Measurements from ENCODE around the gene TPSG1.

GRCh38 chr16:1244881-1245280, 19.8 kb upstream of the TPSG1 start:
- TF ChIP-seq ATF3 (CRISPR knock-in tag; conservative IDR thresholded peaks at IDR 0.05) (no peak), SP1 (CRISPR knock-in tag; conservative IDR thresholded peaks at IDR 0.05) (no peak), CTCF (IDR thresholded peaks at IDR 0.05) (no peak), ATF2 (CRISPR knock-in tag; IDR thresholded peaks at IDR 0.05; ENCODE audit: borderline replicate concordance, low read depth) (no peak), ATF1 (CRISPR knock-in tag; IDR thresholded peaks at IDR 0.05) (no peak), USF2 (CRISPR knock-in tag; IDR thresholded peaks at IDR 0.05) (no peak), NR1H2 (CRISPR knock-in tag; IDR thresholded peaks at IDR 0.05) (no peak), ZNF232 (CRISPR knock-in tag; IDR thresholded peaks at IDR 0.05) (no peak), JUN (CRISPR knock-in tag; IDR thresholded peaks at IDR 0.05) (no peak)
